Erythroblast (primary cell): ENCODE measurements around the gene OVCH2.
"Not testable (repeated sequence)": the region's sequence is repeated elsewhere in the genome, so short reads cannot be mapped to it uniquely, and the experiment has no call there.

ENCODE experiments used
- DNase-seq, 2 experiments: peaks; one replicate each; lab custom pipeline; 2025; lab: John Stamatoyannopoulos, UW
- GATA1 ChIP-seq: IDR thresholded peaks from 2 replicates; pipeline ENCODE4 v1.6.1; 2011; ENCODE audit warnings: low read depth, mild to moderate bottlenecking, control low read depth, low read length, moderate library complexity
- POLR2A ChIP-seq: IDR thresholded peaks from 2 replicates; pipeline ENCODE4 v1.6.1; 2011; ENCODE audit warnings: mild to moderate bottlenecking, low read length

OVCH2 gene

DNA sequence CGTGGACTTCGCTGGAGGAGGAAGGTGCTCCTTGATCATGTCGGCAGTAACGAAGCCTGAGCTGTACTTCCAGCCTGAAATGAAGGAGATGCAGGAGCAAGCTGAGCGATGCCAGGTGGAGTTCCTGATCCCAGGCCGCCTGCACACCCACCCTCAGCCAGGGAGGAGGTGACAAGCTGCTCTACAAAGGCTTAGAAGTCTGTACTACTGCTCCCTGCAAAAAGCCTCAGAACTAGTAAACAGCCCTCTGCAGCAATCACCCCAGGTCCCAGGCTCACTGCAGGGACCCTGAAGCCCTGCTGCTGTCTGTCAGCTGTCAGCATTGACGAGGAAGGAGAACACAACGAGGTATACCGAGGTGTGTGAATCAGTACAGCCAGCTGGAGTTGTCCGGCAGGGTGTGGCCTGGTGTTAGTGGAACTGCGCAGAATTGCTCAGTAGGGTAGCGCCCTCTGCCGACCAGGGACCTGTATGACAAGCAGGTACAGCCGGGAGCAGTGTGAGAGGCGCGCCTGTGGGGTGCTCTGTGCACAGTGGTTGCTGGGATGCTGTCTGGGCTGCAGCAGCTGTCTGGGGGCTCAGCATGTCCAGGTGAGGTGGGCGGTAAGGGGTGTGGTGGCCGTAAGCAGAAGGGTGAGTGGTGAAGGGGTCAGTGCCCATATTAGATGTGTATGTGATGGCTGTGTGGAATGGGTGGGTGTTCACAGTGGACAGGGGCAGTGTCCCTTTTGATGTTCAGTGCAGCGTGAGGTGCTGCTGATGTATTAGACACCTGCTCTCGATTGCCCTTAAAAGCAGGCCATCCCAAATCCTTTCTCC lies 40.6 kb downstream of the OVCH2 start:
- peak; percentile 64 to 78 for DNase-seq
- TF ChIP-seq GATA1: no peak
- no peak for TF ChIP-seq POLR2A

DNA sequence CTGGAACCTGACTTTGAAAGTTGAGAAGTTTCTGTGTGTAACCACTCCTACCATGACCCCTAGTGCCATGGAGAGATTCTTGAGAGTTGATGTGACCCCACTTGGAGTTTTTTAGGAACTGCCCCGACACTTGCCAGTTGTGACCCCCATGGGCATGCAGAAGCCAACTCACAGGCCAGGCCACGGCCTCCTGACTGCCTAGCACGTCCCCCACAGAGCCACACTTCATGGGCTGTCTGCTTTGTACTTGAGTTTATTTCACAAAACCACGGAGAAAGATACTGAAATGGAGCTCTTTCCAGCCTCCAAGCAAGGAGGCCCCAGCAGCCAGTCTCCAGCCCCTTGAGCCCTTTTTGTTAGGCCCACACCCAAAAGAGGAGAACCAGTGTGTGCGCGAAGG lies 41.4 kb downstream of the OVCH2 start:
- DNase-seq: no peak
- TF ChIP-seq GATA1 (no peak), POLR2A (no peak)

DNA sequence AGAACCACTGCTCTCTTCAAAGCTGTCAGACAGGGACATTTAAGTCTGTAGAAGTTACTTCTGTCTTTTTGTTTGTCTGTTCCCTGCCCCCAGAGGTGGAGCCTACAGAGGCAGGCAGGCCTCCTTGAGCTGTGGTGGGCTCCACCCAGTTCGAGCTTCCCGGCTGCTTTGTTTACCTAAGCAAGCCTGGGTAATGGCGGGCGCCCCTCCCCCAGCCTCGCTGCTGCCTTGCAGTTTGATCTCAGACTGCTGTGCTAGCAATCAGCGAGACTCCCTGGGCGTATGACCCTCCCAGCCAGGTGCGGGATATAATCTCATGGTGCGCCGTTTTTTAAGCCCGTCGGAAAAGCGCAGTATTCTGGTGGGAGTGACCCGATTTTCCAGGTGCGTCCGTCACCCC lies 42.7 kb downstream of the OVCH2 start:
- not testable (repeated sequence) for DNase-seq

DNA sequence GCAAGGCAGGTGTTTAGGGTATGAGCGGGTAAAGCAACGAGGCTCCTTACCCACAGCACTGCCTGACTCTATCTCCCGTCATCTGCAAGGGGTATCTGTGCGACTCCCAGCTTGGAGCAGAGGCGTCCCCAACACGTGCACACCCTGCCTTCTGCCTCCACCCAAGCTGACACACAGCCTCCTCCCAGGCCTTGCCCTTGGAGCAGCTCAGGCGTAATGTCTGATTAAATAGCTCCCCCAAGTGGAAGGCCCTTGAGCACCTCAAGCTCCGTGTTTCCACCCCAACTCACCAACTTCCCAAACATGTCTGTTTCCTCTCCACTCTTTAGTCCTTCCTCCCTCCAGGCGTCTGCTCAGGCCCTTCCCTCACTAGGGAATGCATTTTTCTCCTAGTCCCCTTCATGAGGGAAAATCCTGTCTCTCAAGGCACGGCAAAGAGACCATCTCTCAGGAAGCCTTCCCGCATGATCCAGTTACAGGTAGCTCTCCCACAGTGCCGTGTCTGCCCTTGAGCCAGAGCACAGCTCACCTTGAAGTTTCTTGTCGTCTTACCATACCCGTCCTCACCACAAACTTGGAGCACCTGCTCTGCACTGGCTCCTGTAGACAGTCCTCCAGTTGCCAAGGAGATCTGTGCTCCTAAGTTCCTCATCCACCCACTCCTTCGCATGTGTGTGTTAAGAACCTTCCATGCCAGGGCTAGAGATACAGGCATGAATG lies 48.8 kb downstream of the OVCH2 start:
- DNase-seq: peak; percentile 42 to 58
- TF ChIP-seq POLR2A: no peak

DNA sequence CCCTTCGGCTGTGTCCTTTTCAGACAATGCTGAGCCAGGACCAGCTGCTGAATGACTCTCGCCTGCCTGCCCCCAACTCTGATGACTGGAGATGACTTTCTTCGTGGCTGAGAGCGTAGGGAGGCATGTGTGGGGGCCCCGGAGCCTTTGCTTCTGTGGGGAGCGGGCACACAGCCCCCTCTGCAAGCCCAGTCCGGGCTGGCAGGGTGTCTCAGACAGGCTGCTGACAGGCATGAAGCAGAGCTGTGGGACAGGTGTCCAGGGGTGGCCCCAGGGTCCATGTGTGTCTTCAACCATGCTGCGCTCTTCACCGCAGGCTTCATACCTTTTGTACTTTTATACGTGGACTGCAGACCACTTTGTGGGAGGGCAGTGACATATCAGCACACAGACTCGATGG lies 49.6 kb downstream of the OVCH2 start:
- no peak for DNase-seq
- no peak for TF ChIP-seq GATA1
- no peak for TF ChIP-seq POLR2A

DNA sequence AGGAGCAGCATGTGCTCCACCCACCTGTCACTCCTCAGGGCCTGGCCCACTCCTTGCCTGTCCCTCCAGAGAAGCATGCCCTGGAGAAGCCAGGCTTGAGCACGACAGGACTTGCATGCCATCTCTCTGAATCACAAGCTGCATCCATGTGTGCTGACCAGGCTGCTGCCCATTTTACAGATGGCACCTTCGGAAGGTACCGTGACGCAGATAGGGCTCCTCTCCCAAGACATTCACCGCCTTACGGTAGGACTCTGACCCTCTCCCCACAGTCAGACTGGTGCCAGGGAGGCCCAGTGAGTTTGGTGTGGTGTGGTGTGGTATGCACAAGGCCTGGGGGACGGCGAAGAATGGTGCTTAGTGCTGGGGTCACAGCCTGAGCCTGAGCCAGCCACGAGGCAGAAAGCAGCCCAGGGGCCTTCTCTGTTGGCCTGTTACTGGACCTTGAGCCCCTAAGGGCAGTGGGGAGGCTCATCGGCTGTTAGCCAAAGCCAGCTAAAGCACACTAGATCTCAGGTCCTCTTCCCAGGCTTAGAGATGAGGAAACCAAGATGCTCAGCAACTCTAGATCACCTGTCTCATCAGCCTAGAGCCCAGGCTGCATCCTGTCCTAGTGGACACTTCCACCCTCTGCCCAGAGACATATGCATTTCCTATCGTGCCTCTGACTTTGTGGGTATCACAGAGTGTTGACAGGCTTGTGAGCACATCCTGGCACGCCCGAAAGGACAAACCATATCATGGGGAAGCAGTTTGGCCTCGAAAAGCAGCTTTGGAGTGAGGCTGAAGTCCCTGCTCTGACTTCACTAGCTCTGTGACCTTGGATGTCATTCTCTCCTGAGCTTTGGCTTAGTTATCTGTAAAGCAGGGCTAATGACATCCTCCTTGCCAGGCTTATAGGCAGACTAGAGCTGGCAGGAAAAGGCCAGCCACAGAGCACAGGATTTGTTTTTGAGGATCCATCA lies 50.7 kb downstream of the OVCH2 start:
- no peak for DNase-seq
- no peak for TF ChIP-seq GATA1
- TF ChIP-seq POLR2A: no peak

DNA sequence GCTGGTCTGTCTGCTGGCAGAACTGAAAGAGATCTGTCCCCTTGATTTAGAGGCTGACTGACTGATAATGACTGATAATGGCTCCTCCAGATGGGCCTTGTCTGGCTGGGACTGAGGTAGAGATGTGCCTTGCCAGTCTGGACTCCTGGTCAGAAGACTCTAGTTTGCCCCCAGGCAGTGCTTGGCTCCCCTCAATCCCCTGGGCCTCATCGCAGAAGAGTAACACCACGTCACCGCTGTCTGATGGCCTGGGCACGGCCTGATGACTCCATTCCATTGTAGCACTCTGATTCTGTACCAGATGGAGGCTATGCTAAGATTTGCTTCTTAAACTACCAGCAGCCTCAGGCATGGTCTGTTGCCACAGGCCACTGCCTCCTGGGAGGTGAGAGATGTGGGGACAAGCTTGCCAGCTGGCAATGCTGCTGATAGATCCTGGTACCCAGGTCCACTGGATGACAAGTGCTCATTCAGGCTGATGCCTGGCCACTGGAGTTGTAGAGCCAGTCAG lies 52.0 kb downstream of the OVCH2 start:
- no peak for TF ChIP-seq POLR2A
- TF ChIP-seq GATA1: no peak
- DNase-seq: no peak

DNA sequence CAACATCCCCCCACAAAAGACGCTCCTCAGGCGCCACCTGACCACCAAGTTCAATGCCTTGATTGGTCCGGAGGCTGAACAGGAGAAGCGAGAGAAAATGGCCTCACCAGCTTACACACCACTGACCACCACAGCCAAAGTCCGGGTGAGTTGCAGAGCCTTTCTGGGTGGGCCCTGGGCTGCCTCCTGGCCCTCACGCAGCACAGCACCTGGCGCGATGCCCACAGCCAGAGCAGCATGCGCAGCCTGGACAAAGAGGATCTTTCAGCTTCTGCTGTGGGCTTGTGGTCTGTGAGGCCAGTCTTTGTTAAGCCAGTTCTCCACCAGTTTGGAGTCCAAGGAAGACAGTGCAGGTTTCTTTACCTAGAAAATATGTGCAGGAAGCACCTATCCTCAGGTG lies 54.6 kb downstream of the OVCH2 start:
- no peak for DNase-seq

DNA sequence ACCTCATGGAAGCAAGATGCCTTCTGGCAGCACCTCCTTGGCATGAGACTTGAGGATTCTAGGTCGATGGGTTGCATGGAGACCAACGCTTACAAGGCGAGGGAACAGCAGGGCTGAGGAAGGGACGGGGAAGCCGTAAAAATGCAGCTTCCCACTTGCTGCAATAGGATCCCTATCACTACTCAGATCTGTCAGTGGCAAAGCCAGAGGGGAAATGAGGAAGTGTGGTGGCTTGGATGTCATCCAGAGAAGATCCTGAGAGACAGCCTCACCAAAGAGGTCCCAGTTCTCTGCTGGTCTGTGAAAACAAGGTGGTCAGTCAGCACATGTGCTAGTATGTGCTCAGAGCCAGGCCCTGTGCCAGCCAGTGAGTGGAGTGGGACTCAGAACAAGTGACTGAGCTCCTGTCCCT lies 55.1 kb downstream of the OVCH2 start:
- DNase-seq: no peak
- TF ChIP-seq GATA1 (no peak), POLR2A (no peak)

More for the DNA sequence above, 54.6 kb downstream of the OVCH2 start:
- TF ChIP-seq GATA1 (no peak), POLR2A (no peak)

DNA sequence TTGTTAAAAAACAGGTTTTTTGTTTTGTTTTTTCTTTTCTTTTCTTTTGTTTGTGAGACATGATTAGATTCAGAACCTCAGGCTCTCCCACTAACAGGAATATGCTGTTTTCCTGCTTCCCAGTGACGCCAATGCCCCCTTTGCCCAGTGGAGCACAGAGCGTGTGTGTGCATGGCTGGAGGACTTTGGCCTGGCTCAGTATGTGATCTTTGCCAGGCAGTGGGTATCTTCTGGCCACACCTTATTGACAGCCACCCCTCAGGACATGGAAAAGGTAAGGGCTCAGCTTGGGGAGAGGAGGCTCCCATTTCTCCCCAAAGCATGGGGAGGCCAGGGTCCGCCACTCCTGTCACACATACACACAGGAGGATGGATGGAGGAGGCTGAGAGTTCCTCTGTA lies 58.0 kb downstream of the OVCH2 start:
- TF ChIP-seq GATA1 (no peak), POLR2A (no peak)
- no peak for DNase-seq

DNA sequence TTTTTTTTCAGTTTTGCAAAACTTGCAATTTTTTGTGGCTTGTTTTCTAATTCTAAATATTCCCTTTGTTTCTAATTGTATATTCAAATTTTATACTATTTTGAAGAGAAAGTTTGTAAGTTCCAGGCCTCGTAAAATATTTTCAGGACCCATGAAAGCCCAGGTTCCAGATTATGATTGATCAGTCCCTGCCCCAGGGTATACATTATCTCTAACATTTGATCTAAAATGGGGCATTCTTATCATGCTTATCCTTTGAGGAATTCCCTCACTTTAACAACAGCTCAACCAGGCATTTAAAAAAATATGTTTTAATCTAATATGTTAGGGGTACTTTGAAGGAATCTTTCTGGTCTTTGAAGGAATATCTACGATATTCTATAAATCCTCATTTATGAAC lies 59.4 kb downstream of the OVCH2 start:
- TF ChIP-seq POLR2A (no peak), GATA1 (no peak)
- DNase-seq: no peak

DNA sequence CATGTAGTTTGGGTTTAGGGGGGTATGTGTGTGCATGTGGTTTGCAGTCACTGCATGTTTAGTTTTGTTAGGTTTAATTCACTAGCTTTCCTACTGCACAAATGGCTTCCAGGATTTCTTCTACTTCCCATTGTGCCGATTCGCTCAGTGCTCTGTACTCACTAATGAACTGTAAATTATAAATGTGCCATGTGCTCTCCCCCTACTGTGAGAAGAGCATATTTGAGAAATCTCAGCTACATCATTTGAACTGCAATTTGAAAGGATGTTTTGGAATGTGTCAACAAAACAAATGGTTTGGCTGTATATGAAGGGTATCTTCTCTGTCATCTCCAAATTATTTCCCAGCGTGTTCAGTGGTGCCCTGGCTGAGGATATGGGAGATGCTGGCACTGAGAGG lies 61.1 kb downstream of the OVCH2 start:
- no peak for DNase-seq
- no peak for TF ChIP-seq GATA1
- TF ChIP-seq POLR2A: no peak

DNA sequence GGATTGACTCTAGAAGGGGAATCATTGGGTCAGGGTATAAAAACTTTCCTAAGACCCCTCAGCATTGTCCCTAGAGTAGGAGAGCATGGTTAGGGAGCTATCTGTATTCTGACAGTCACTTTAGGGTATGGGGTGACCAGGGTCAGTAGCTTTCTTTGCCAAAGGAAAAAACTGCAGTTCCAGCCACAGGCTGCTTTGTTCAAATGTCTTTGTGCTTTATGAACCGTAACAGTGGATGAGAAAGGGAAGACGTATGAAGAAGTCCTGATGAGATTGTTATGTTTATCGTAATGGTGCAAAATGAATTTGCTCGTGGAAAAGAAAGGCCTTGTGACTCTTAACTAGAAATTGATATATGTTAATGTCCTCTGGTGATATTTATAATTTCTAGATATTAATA lies 63.0 kb downstream of the OVCH2 start:
- DNase-seq: no peak
- TF ChIP-seq GATA1: no peak
- TF ChIP-seq POLR2A: no peak
